Measurements from ENCODE around the gene ATOSB.

ATOSB gene

DNA sequence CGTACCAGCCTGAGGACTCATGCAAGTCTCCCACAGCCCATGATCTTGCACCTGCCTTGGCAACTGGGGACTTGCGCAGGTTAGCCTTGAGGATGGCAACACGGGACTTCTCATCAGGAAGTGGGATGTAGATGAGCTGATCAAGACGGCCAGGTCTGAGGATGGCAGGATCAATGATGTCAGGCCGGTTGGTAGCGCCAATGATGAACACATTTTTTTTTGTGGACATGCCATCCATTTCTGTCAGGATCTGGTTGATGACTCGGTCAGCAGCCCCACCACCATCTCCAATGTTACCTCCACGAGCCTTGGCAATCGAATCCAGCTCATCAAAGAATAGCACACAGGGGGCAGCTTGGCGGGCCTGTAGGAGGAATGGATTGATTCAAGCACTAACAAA lies 56.2 kb downstream of the ATOSB start:
- H3K9me2 ChIP-seq (replicated peaks; ENCODE audit: insufficient read depth, low read length) = no peaks in the 10 kb centered on the region
- H3K79me2 ChIP-seq (ENCODE audit: low read length) = peaks cover 76% of the 10 kb centered on the region
- H3K4me1 ChIP-seq (ENCODE audit: low read length) = no peaks in the 10 kb centered on the region
- H3K4me2 ChIP-seq (ENCODE audit: low read depth, low read length) = no peak overlapping the region
- peaks cover 38% of the 10 kb centered on the region for H3F3A ChIP-seq (ENCODE audit: insufficient read depth, low read length)
- TF ChIP-seq EZH2phosphoT487 (IDR thresholded peaks at IDR 0.05; ENCODE audit: low read length) (no peak), EZH2 (optimal IDR thresholded peaks at IDR 0.05; ENCODE audit: low read depth, low read length) (no peak)
- TF ChIP-seq, protein P1, sequence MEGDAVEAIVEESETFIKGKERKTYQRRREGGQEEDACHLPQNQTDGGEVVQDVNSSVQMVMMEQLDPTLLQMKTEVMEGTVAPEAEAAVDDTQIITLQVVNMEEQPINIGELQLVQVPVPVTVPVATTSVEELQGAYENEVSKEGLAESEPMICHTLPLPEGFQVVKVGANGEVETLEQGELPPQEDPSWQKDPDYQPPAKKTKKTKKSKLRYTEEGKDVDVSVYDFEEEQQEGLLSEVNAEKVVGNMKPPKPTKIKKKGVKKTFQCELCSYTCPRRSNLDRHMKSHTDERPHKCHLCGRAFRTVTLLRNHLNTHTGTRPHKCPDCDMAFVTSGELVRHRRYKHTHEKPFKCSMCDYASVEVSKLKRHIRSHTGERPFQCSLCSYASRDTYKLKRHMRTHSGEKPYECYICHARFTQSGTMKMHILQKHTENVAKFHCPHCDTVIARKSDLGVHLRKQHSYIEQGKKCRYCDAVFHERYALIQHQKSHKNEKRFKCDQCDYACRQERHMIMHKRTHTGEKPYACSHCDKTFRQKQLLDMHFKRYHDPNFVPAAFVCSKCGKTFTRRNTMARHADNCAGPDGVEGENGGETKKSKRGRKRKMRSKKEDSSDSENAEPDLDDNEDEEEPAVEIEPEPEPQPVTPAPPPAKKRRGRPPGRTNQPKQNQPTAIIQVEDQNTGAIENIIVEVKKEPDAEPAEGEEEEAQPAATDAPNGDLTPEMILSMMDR (IDR thresholded peaks at IDR 0.05; ENCODE audit: low read length) = no peak
- H3K9me3 ChIP-seq (replicated peaks; ENCODE audit: insufficient read depth, low read length) = no peaks in the 10 kb centered on the region
- H3K27me3 ChIP-seq (replicated peaks; ENCODE audit: insufficient read depth, low read length) = no peaks in the 10 kb centered on the region
- peaks cover 17% of the 10 kb centered on the region; the same call in 1 of the 2 replicates for H4K20me1 ChIP-seq (ENCODE audit: insufficient read depth, low read length)
- H3K9ac ChIP-seq (ENCODE audit: low read length) = no peak overlapping the region
- no peak overlapping the region for H3K27ac ChIP-seq (ENCODE audit: low read length)
- H3K4me3 ChIP-seq (ENCODE audit: low read length) = no peak overlapping the region
- no peak overlapping the region for H2AFZ ChIP-seq (ENCODE audit: low read length)
- H3K36me3 ChIP-seq (replicated peaks; ENCODE audit: insufficient read depth, low read length) = peaks cover 73% of the 10 kb centered on the region
- no peak for DNase-seq

DNA sequence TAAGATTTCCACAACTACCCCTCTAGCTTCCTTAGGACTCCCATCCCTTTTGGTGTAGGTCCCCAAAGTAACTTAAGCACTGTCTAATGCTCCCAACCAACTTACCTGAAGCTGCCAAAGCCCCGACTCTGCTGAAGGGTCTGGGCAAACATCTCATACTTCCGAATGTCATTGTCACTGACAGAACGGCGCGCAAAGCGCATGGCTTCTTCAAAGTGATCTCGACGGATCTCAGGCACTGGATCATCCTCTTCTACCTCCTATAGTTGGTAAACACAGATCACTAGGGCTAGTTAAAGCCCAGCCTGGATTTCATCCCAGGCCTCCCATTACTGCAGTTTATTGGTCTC lies 58.4 kb downstream of the ATOSB start:
- TF ChIP-seq, protein P1 (IDR thresholded peaks at IDR 0.05; ENCODE audit: low read length) = no peak
- peaks cover 8% of the 10 kb centered on the region; the same call in 1 of the 2 replicates for H4K20me1 ChIP-seq (ENCODE audit: insufficient read depth, low read length)
- H3K4me2 ChIP-seq (ENCODE audit: low read depth, low read length) = no peak overlapping the region
- H3K4me1 ChIP-seq (ENCODE audit: low read length) = no peaks in the 10 kb centered on the region
- peaks cover 58% of the 10 kb centered on the region for H3K79me2 ChIP-seq (ENCODE audit: low read length)
- H3K9me3 ChIP-seq (replicated peaks; ENCODE audit: insufficient read depth, low read length) = no peaks in the 10 kb centered on the region
- peaks cover 32% of the 10 kb centered on the region for H3F3A ChIP-seq (ENCODE audit: insufficient read depth, low read length)
- H3K9ac ChIP-seq (ENCODE audit: low read length) = no peak overlapping the region
- no peaks in the 10 kb centered on the region for H3K9me2 ChIP-seq (replicated peaks; ENCODE audit: insufficient read depth, low read length)
- peaks cover 51% of the 10 kb centered on the region for H3K36me3 ChIP-seq (replicated peaks; ENCODE audit: insufficient read depth, low read length)
- no peak overlapping the region for H3K4me3 ChIP-seq (ENCODE audit: low read length)
- no peaks in the 10 kb centered on the region for H3K27me3 ChIP-seq (replicated peaks; ENCODE audit: insufficient read depth, low read length)
- H3K27ac ChIP-seq (ENCODE audit: low read length) = no peak overlapping the region
- DNase-seq = no peak
- no peak overlapping the region for H2AFZ ChIP-seq (ENCODE audit: low read length)

DNA sequence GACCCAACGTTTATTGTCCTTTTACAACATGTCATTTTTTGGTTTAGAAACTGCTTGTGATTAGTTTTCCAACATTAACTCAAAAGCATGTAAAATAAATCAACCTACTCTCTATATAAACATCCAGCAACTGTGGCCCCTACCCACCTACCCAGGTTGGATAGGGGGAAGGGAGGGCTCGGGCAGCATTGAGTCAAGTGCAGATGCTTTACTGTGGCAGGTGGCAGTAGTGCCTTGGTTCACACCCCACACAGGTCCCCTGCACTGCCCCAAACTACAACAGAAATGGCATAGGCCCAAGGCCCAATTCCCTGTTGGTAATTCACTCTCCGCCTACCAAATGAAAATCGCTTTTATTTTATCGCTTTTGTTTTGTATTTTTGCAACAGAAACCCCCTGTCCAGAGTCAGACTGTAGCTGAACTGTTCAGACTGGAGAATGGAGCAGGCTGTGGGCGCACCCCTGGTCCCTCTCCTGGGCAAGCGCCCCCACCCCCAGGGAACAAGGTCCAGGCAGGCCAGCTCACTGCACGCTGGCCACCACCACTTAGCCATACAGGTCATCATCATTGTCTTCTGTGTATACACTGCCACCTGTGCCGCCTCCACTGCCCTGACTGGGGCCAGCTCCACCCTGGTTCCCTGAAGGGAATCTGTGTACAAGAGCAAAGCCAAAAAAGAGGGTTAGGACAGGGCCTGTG lies 58.9 kb downstream of the ATOSB start:
- H3K9me3 ChIP-seq (replicated peaks; ENCODE audit: insufficient read depth, low read length) = no peaks in the 10 kb centered on the region
- no peak overlapping the region for H3K9ac ChIP-seq (ENCODE audit: low read length)
- H3K36me3 ChIP-seq (replicated peaks; ENCODE audit: insufficient read depth, low read length) = peaks cover 46% of the 10 kb centered on the region
- no peaks in the 10 kb centered on the region for H3K27me3 ChIP-seq (replicated peaks; ENCODE audit: insufficient read depth, low read length)
- no peaks in the 10 kb centered on the region for H3K9me2 ChIP-seq (replicated peaks; ENCODE audit: insufficient read depth, low read length)
- peaks cover 53% of the 10 kb centered on the region for H3K79me2 ChIP-seq (ENCODE audit: low read length)
- no peak for DNase-seq
- H3K27ac ChIP-seq (ENCODE audit: low read length) = no peak overlapping the region
- no peak overlapping the region for H3K4me2 ChIP-seq (ENCODE audit: low read depth, low read length)
- H3K4me1 ChIP-seq (ENCODE audit: low read length) = no peaks in the 10 kb centered on the region
- no peak overlapping the region for H3K4me3 ChIP-seq (ENCODE audit: low read length)
- peaks cover 32% of the 10 kb centered on the region for H3F3A ChIP-seq (ENCODE audit: insufficient read depth, low read length)
- peaks cover 8% of the 10 kb centered on the region; the same call in 1 of the 2 replicates for H4K20me1 ChIP-seq (ENCODE audit: insufficient read depth, low read length)
- TF ChIP-seq, protein P1 (IDR thresholded peaks at IDR 0.05; ENCODE audit: low read length) = no peak
- TF ChIP-seq EZH2 (optimal IDR thresholded peaks at IDR 0.05; ENCODE audit: low read depth, low read length) = no peak
- no peak for TF ChIP-seq EZH2phosphoT487 (IDR thresholded peaks at IDR 0.05; ENCODE audit: low read length)
- no peak overlapping the region for H2AFZ ChIP-seq (ENCODE audit: low read length)
